K562 (cell line): ENCODE results near the gene NOL4L. TPM values are rescaled to one million over a fixed set of nuclear protein-coding genes. Genes with fewer than 3 reads are reported as not detected.

Experiments used
- ASH1L ChIP-seq: fragments of 450-650 bp; IDR thresholded peaks from 2 replicates; pipeline ENCODE4 v1.6.1; 2018; ENCODE audit warnings: borderline replicate concordance, mild to moderate bottlenecking, low read depth; ENCODE audit not compliant: partially characterized antibody
- ELF2 ChIP-seq: fragments of 250-450 bp; sonication (Bioruptor Pico); IDR thresholded peaks from 2 replicates; pipeline ENCODE4 v1.5.0; 2021; ENCODE audit warnings: mild to moderate bottlenecking
- EWSR1 ChIP-seq: fragments of 450-650 bp; IDR thresholded peaks from 2 replicates; pipeline ENCODE4 v1.6.1; 2018; ENCODE audit warnings: borderline replicate concordance, mild to moderate bottlenecking, low read depth, moderate library complexity; ENCODE audit not compliant: partially characterized antibody
- HIVEP1 ChIP-seq: fragments of 250-450 bp; sonication (Bioruptor Pico); IDR thresholded peaks from 2 replicates; pipeline ENCODE4 v1.4.0; 2020; ENCODE audit warnings: mild to moderate bottlenecking
- NR2C2 ChIP-seq, 2 experiments: fragments of 200-800 bp in 1 of 2; sonication (Bioruptor generic) in 1 of 2; sonication (generic) in 1 of 2; formaldehyde crosslinking in 1 of 2; IDR thresholded peaks; 2 replicates each; pipeline versions ENCODE4 v1.6.1 to v1.8.0; 2016 to 2022; ENCODE audit warnings: mild to moderate bottlenecking in 1 of 2, missing compliant biosample characterization in 1 of 2, missing genetic modification characterization in 1 of 2, missing genetic modification reagents in 1 of 2
- OTX1 ChIP-seq: fragments of 450-650 bp; formaldehyde crosslinking; IDR thresholded peaks from 2 replicates; pipeline ENCODE4 v1.4.0; 2022; ENCODE audit warnings: mild to moderate bottlenecking
- POLR2A ChIP-seq: fragments of 450-650 bp; conservative IDR thresholded peaks from 2 replicates; pipeline ENCODE4 v1.6.1; 2016
- PRPF4 ChIP-seq: fragments of 200-400 bp; formaldehyde crosslinking; IDR thresholded peaks from one replicate; pipeline ENCODE4 v1.6.1; 2017; ENCODE audit warnings: low read length, low read depth, mild to moderate bottlenecking; ENCODE audit not compliant: insufficient read depth, poor library complexity, severe bottlenecking
- PURB ChIP-seq: sonication (generic); formaldehyde crosslinking; IDR thresholded peaks from 2 replicates; pipeline ENCODE4 v1.9.0; 2021; ENCODE audit warnings: low read depth, mild to moderate bottlenecking, missing genetic modification reagents
- RBM22 ChIP-seq: fragments of 200-400 bp; formaldehyde crosslinking; IDR thresholded peaks from 2 replicates; pipeline ENCODE4 v1.6.1; 2018; ENCODE audit warnings: low read length, low read depth; ENCODE audit not compliant: poor library complexity, severe bottlenecking
- SIX5 ChIP-seq, 2 experiments: IDR thresholded peaks; 2 replicates each; pipeline ENCODE4 v1.6.1; 2011; ENCODE audit warnings: low read length in 2 of 2, borderline replicate concordance in 1 of 2, low read depth in 1 of 2, mild to moderate bottlenecking in 1 of 2, moderate library complexity in 1 of 2; ENCODE audit not compliant: insufficient read depth in 1 of 2
- SMARCA5 ChIP-seq: fragments of 450-650 bp; IDR thresholded peaks from 2 replicates; pipeline ENCODE4 v1.6.1; 2016
- SNRNP70 ChIP-seq: fragments of 200-400 bp; formaldehyde crosslinking; optimal IDR thresholded peaks from 2 replicates; pipeline ENCODE3; 2017; ENCODE audit warnings: low read depth, low read length
- SPI1 ChIP-seq: IDR thresholded peaks from 2 replicates; pipeline ENCODE4 v1.6.1; 2011; ENCODE audit warnings: low read depth, low read length, control low read depth, borderline replicate concordance
- TEAD1 ChIP-seq, 2 experiments: fragments of 450-650 bp in 1 of 2; sonication (generic) in 1 of 2; formaldehyde crosslinking; IDR thresholded peaks; 2 replicates each; pipeline versions ENCODE4 v1.4.0 to v1.8.0; 2020 to 2022; ENCODE audit warnings: mild to moderate bottlenecking in 2 of 2, missing genetic modification reagents in 1 of 2
- U2AF2 ChIP-seq: fragments of 200-400 bp; formaldehyde crosslinking; optimal IDR thresholded peaks from 2 replicates; pipeline ENCODE3; 2017; ENCODE audit warnings: low read depth, mild to moderate bottlenecking, low read length
- YBX1 ChIP-seq: fragments of 450-650 bp; IDR thresholded peaks from 2 replicates; pipeline ENCODE4 v1.7.1; 2016; ENCODE audit warnings: mild to moderate bottlenecking
- ZBED1 ChIP-seq: IDR thresholded peaks from 2 replicates; pipeline ENCODE4 v1.6.1; 2014
- ZKSCAN3 ChIP-seq: fragments of 250-450 bp; sonication (Bioruptor Pico); IDR thresholded peaks from 2 replicates; pipeline ENCODE4 v1.4.0; 2020
- ZNF239 ChIP-seq: fragments of 250-450 bp; sonication (Bioruptor Pico); IDR thresholded peaks from 2 replicates; pipeline ENCODE4 v1.4.0; 2020; ENCODE audit warnings: mild to moderate bottlenecking
- ZNF445 ChIP-seq: fragments of 250-450 bp; sonication (Bioruptor Pico); IDR thresholded peaks from 2 replicates; pipeline ENCODE4 v1.4.0; 2020; ENCODE audit warnings: low read depth, mild to moderate bottlenecking, moderate library complexity
- ZNF695 ChIP-seq: fragments of 450-650 bp; formaldehyde crosslinking; IDR thresholded peaks from 2 replicates; pipeline ENCODE4 v1.4.0; 2020; ENCODE audit warnings: mild to moderate bottlenecking, moderate library complexity
- polyA plus RNA-seq, 8 experiments: library from polyadenylated mRNA; depleted of rRNA in 4 of 8; stranded (reverse) in 5 of 8; unstranded in 3 of 8; fragments of >200 nt; fragmentation: Nextera tagmentation in 2 of 8; fragmentation: Illumina TruSeq in 1 of 8; extraction: Ambion mirVana in 2 of 8; extraction: Trizol in 1 of 8; gene quantifications; 2 replicates each; pipeline versions ENCODE4 v1.2.1 to v1.2.3, GENCODE V29; 2011 to 2014; ENCODE audit warnings: inconsistent platforms in 1 of 8, missing spikeins in 1 of 8
- total RNA-seq, 7 experiments: library from RNA; depleted of rRNA in 6 of 7; stranded (reverse); fragments of >200 nt in 6 of 7; fragmentation: Illumina TruSeq in 2 of 7; extraction: Trizol in 2 of 7; gene quantifications; 2 replicates each; pipeline versions ENCODE4 v1.2.1 to v1.2.3, GENCODE V29; 2011 to 2021; ENCODE audit warnings: low replicate concordance in 1 of 7
- TF ChIP-seq, protein P1 (sequence below): sonication (generic); formaldehyde crosslinking; IDR thresholded peaks from 2 replicates; pipeline ENCODE4 v1.8.0; 2022; ENCODE audit warnings: missing genetic modification reagents, mild to moderate bottlenecking, borderline replicate concordance
- TF ChIP-seq, protein P2 (sequence below), 3 experiments: IDR thresholded peaks in 2 of 3; conservative IDR thresholded peaks in 1 of 3; 2 replicates each; pipeline ENCODE4 v1.5.1; 2011 to 2012; ENCODE audit warnings: low read length in 3 of 3, mild to moderate bottlenecking in 3 of 3, control low read depth in 2 of 3, improper control_type of control experiment in 1 of 3, inconsistent platforms in 1 of 3, low read depth in 1 of 3, mixed read lengths in 1 of 3, moderate library complexity in 1 of 3; ENCODE audit not compliant: insufficient read depth in 2 of 3
- TF ChIP-seq, protein P3 (sequence below): fragments of 250-450 bp; sonication (Bioruptor Pico); IDR thresholded peaks from 2 replicates; pipeline ENCODE4 v1.5.0; 2022; ENCODE audit warnings: mild to moderate bottlenecking

The NOL4L gene
- total and polyA plus RNA-seq, 9 of the 15 experiments (the other 6 are each of a cell fraction or from before 2014, with no cell fraction given) = 5.1 to 36.2 (median 13.6) TPM

DNA sequence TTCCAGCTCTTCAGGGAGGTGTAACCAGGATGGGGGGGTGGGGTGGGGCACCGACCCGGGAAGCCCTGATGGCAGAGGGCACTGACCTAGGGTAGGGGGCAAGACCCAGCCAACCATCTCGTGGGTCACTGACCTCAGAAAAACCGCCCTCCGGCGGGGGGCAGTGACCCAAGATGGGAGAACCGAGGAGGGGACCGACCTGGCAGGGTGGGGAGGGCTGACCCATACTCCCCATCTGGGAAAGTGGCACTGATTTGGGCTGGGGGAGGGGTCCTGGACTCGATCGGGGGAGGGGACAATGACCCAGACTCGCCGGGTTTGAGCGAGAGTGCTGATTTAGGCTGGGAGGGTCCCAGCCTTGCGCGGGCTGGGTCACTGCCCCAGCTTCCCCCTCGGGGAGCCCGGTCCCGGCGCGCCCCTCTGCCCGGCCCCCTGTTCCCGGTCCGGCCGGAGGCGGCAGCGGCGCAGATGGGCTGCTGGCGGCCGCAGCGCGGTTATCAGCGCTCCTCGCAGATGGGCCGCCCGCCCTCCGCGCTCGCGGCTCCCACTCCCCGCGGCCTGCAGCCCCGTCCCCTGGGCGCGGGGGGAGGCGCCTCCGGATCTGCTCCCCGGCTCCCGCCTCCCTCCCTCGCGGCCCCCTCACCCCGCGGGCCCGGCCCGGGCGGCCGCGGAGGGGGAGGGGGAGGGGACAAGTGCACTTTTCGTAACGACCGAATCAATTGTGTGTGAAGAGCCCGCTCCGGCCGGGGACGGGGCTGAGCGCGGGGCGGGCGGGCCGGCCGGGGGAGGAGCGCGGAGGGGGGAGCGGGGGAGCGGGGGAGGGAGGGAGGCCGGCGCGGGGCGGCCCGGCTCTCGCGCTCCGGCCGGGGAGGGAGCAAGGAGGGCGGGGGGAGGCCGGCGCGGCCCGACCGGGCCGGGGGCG is 2.2 kb downstream of the NOL4L start (continued):
- peak; percentile 22 for TF ChIP-seq RBM22
- TF ChIP-seq ZKSCAN3 = no peak
- no peak for TF ChIP-seq PRPF4
- TF ChIP-seq PURB (CRISPR knock-in tag) = no peak
- TF ChIP-seq, protein P1, sequence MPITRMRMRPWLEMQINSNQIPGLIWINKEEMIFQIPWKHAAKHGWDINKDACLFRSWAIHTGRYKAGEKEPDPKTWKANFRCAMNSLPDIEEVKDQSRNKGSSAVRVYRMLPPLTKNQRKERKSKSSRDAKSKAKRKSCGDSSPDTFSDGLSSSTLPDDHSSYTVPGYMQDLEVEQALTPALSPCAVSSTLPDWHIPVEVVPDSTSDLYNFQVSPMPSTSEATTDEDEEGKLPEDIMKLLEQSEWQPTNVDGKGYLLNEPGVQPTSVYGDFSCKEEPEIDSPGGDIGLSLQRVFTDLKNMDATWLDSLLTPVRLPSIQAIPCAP = no peak
- TF ChIP-seq ZNF445 = no peak
- no peak for TF ChIP-seq SNRNP70
- TF ChIP-seq ZNF239 (CRISPR knock-in tag) = no peak
- no peak for TF ChIP-seq ZBED1
- TF ChIP-seq, protein P2, sequence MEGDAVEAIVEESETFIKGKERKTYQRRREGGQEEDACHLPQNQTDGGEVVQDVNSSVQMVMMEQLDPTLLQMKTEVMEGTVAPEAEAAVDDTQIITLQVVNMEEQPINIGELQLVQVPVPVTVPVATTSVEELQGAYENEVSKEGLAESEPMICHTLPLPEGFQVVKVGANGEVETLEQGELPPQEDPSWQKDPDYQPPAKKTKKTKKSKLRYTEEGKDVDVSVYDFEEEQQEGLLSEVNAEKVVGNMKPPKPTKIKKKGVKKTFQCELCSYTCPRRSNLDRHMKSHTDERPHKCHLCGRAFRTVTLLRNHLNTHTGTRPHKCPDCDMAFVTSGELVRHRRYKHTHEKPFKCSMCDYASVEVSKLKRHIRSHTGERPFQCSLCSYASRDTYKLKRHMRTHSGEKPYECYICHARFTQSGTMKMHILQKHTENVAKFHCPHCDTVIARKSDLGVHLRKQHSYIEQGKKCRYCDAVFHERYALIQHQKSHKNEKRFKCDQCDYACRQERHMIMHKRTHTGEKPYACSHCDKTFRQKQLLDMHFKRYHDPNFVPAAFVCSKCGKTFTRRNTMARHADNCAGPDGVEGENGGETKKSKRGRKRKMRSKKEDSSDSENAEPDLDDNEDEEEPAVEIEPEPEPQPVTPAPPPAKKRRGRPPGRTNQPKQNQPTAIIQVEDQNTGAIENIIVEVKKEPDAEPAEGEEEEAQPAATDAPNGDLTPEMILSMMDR (IDR thresholded peaks at IDR 0.05 in 2 of 3, conservative IDR thresholded peaks at IDR 0.05 in 1 of 3; ENCODE audit: insufficient read depth in 2 of 3, low read depth in 1 of 3, low read length in 3 of 3) = no peak
- TF ChIP-seq ELF2 = no peak
- TF ChIP-seq EWSR1 = no peak
- TF ChIP-seq U2AF2 = no peak
- no peak for TF ChIP-seq NR2C2 (CRISPR knock-in tag; IDR thresholded peaks at IDR 0.05)
- TF ChIP-seq NR2C2 (tag; IDR thresholded peaks at IDR 0.05) = no peak
- no peak for TF ChIP-seq TEAD1 (CRISPR knock-in tag; IDR thresholded peaks at IDR 0.05)
- no peak for TF ChIP-seq YBX1
- no peak for TF ChIP-seq ASH1L
- TF ChIP-seq ZNF695 = no peak
- TF ChIP-seq SMARCA5 = no peak
- TF ChIP-seq SPI1 = no peak
- TF ChIP-seq, protein P3, sequence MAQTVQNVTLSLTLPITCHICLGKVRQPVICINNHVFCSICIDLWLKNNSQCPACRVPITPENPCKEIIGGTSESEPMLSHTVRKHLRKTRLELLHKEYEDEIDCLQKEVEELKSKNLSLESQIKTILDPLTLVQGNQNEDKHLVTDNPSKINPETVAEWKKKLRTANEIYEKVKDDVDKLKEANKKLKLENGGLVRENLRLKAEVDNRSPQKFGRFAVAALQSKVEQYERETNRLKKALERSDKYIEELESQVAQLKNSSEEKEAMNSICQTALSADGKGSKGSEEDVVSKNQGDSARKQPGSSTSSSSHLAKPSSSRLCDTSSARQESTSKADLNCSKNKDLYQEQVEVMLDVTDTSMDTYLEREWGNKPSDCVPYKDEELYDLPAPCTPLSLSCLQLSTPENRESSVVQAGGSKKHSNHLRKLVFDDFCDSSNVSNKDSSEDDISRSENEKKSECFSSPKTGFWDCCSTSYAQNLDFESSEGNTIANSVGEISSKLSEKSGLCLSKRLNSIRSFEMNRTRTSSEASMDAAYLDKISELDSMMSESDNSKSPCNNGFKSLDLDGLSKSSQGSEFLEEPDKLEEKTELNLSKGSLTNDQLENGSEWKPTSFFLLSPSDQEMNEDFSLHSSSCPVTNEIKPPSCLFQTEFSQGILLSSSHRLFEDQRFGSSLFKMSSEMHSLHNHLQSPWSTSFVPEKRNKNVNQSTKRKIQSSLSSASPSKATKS = no peak
- TF ChIP-seq POLR2A = no peak
- no peak for TF ChIP-seq OTX1 (CRISPR knock-in tag)
- TF ChIP-seq HIVEP1 (CRISPR knock-in tag) = no peak
- no peak for TF ChIP-seq SIX5 (IDR thresholded peaks at IDR 0.05; ENCODE audit: borderline replicate concordance in 1 of 2, insufficient read depth in 1 of 2, low read depth in 1 of 2, low read length in 2 of 2)
